Duodenal mucosa (tissue), 2 donors: ENCODE results near the gene SHKBP1.

Experiments
- H3K27ac ChIP-seq: one replicate; pipeline ENCODE4 v1.7.0; 2013; ENCODE audit warnings: low read depth, low read length
- H3K27me3 ChIP-seq, 2 donors: one replicate each; pipeline ENCODE4 v1.7.0; 2013; ENCODE audit warnings: low read length in 2 of 2, control low read depth in 1 of 2; ENCODE audit not compliant: insufficient read depth in 2 of 2, control insufficient read depth in 1 of 2
- H3K36me3 ChIP-seq, 2 donors: one replicate each; pipeline ENCODE4 v1.7.0; 2013; ENCODE audit warnings: low read length in 2 of 2, control low read depth in 1 of 2; ENCODE audit not compliant: insufficient read depth in 2 of 2, control insufficient read depth in 1 of 2
- H3K4me1 ChIP-seq, 2 donors: one replicate each; pipeline ENCODE4 v1.7.0; 2013; ENCODE audit warnings: low read length in 2 of 2, control low read depth in 1 of 2; ENCODE audit not compliant: insufficient read depth in 2 of 2, control insufficient read depth in 1 of 2
- H3K4me3 ChIP-seq, 2 donors: one replicate each; pipeline ENCODE4 v1.7.0; 2013; ENCODE audit warnings: low read length in 2 of 2, low read depth in 1 of 2
- H3K9ac ChIP-seq, 2 donors: one replicate each; pipeline ENCODE4 v1.7.0; 2013; ENCODE audit warnings: low read length in 2 of 2, low read depth in 1 of 2
- H3K9me3 ChIP-seq, 2 donors: one replicate each; pipeline ENCODE4 v1.7.0; 2013; ENCODE audit warnings: low read length in 2 of 2, control low read depth in 1 of 2; ENCODE audit not compliant: control insufficient read depth in 1 of 2

The SHKBP1 gene

GRCh38 chr19:40570313-40571004 lies 6.2 kb upstream of the SHKBP1 start:
- H3K9me3 ChIP-seq: no peaks in the 10 kb centered on the region
- H3K9ac ChIP-seq: peak overlapping the region; percentile 28 to 42
- H3K27me3 ChIP-seq: peaks cover 24 to 29% of the 10 kb centered on the region in 2 donors
- peak overlapping the region; percentile 58 for H3K4me3 ChIP-seq
- H3K27ac ChIP-seq: no peak overlapping the region
- peaks cover 4 to 5% of the 10 kb centered on the region in 2 donors for H3K4me1 ChIP-seq
- no peaks in the 10 kb centered on the region for H3K36me3 ChIP-seq

GRCh38 chr19:40571005-40571318 lies 5.7 kb upstream of the SHKBP1 start:
- peak overlapping the region in 1 of 2 donors; percentile 27 for H3K4me3 ChIP-seq
- H3K27me3 ChIP-seq: peaks cover 21 to 24% of the 10 kb centered on the region in 2 donors
- H3K27ac ChIP-seq: no peak overlapping the region
- H3K9me3 ChIP-seq: no peaks in the 10 kb centered on the region
- H3K9ac ChIP-seq: no peak overlapping the region
- H3K36me3 ChIP-seq: no peaks in the 10 kb centered on the region
- peaks cover 4 to 6% of the 10 kb centered on the region in 2 donors for H3K4me1 ChIP-seq

- Histone ChIP-seq H3K4me1 (peaks cover 4 to 8% of the 10 kb centered on the region in 2 donors), H3K27me3 (peaks cover 17% of the 10 kb centered on the region in 2 donors), H3K27ac (no peak overlapping the region), H3K9ac (no peak overlapping the region), H3K4me3 (no peak overlapping the region), H3K9me3 (no peaks in the 10 kb centered on the region), H3K36me3 (no peaks in the 10 kb centered on the region)
Observed at GRCh38 chr19:40571831-40572495, 4.7 kb upstream of the SHKBP1 start.

GRCh38 chr19:40575326-40575725 lies 1.3 kb upstream of the SHKBP1 start:
- Histone ChIP-seq H3K27me3 (no peaks in the 10 kb centered on the region), H3K9ac (no peak overlapping the region)

GRCh38 chr19:40576151-40576584 lies 505 bp upstream of the SHKBP1 start:
- Histone ChIP-seq H3K4me3 (peak overlapping the region; percentile 88 to 94), H3K36me3 (peaks cover 11 to 12% of the 10 kb centered on the region in 2 donors), H3K27me3 (no peaks in the 10 kb centered on the region), H3K27ac (no peak overlapping the region), H3K9me3 (no peaks in the 10 kb centered on the region), H3K4me1 (peaks cover 11 to 14% of the 10 kb centered on the region in 2 donors), H3K9ac (peak overlapping the region in 1 of 2 donors; percentile 71)

More at GRCh38 chr19:40575326-40575725, 1.3 kb upstream of the SHKBP1 start:
- Histone ChIP-seq H3K9me3 (no peaks in the 10 kb centered on the region), H3K27ac (no peak overlapping the region), H3K4me3 (no peak overlapping the region), H3K36me3 (peaks cover 4 to 7% of the 10 kb centered on the region in 2 donors), H3K4me1 (peaks cover 11 to 14% of the 10 kb centered on the region in 2 donors)

GRCh38 chr19:40578442-40578908 lies 1.8 kb downstream of the SHKBP1 start:
- Histone ChIP-seq H3K27me3 (no peaks in the 10 kb centered on the region), H3K36me3 (peaks cover 16 to 18% of the 10 kb centered on the region in 2 donors), H3K4me1 (peaks cover 11 to 14% of the 10 kb centered on the region in 2 donors), H3K9ac (no peak overlapping the region), H3K9me3 (no peaks in the 10 kb centered on the region), H3K4me3 (peak overlapping the region in 1 of 2 donors; percentile 88), H3K27ac (no peak overlapping the region)

GRCh38 chr19:40580619-40581018 lies 3.9 kb downstream of the SHKBP1 start:
- H3K27ac ChIP-seq: no peak overlapping the region
- H3K4me3 ChIP-seq: no peak overlapping the region
- no peaks in the 10 kb centered on the region for H3K9me3 ChIP-seq
- H3K27me3 ChIP-seq: no peaks in the 10 kb centered on the region
- H3K9ac ChIP-seq: no peak overlapping the region
- peaks cover 16 to 29% of the 10 kb centered on the region in 2 donors for H3K36me3 ChIP-seq
- peaks cover 11 to 14% of the 10 kb centered on the region in 2 donors for H3K4me1 ChIP-seq

- Histone ChIP-seq H3K27ac (no peak overlapping the region), H3K4me3 (no peak overlapping the region), H3K36me3 (peaks cover 16 to 35% of the 10 kb centered on the region in 2 donors), H3K9ac (no peak overlapping the region), H3K9me3 (no peaks in the 10 kb centered on the region), H3K27me3 (no peaks in the 10 kb centered on the region), H3K4me1 (peaks cover 11% of the 10 kb centered on the region in 2 donors)
Observed at GRCh38 chr19:40581531-40581930, 4.9 kb downstream of the SHKBP1 start.

GRCh38 chr19:40582467-40582866 lies 5.8 kb downstream of the SHKBP1 start:
- H3K4me3 ChIP-seq: no peak overlapping the region
- H3K9me3 ChIP-seq: no peaks in the 10 kb centered on the region
- no peak overlapping the region for H3K27ac ChIP-seq
- H3K36me3 ChIP-seq: peaks cover 16 to 41% of the 10 kb centered on the region in 2 donors
- H3K4me1 ChIP-seq: peaks cover 7 to 8% of the 10 kb centered on the region in 2 donors
- no peak overlapping the region for H3K9ac ChIP-seq
- H3K27me3 ChIP-seq: no peaks in the 10 kb centered on the region

GRCh38 chr19:40583283-40583682 lies 6.6 kb downstream of the SHKBP1 start:
- Histone ChIP-seq H3K9ac (no peak overlapping the region), H3K4me3 (no peak overlapping the region), H3K4me1 (peaks cover under 1 to 3% of the 10 kb centered on the region in 2 donors), H3K27ac (no peak overlapping the region), H3K27me3 (no peaks in the 10 kb centered on the region), H3K9me3 (no peaks in the 10 kb centered on the region), H3K36me3 (peaks cover 16 to 46% of the 10 kb centered on the region in 2 donors)
